Neural cell (in vitro differentiated cells): ENCODE results near the gene POLR3E. TPM values are rescaled to one million over a fixed set of nuclear protein-coding genes. Genes with fewer than 3 reads are reported as not detected.

Source experiments
- H2AFZ ChIP-seq: fragments of 200-600, 300-800 bp; sonication (generic), shearing (Covaris generic); 2 replicates; pipeline ENCODE4 v1.6.0; 2014; ENCODE audit warnings: low read depth, mild to moderate bottlenecking, antibody characterized with exemption, low read length, moderate library complexity
- H3F3A ChIP-seq: fragments of 200-600 bp; shearing (Covaris generic); 2 replicates; pipeline ENCODE4 v1.6.1; 2016; ENCODE audit warnings: mild to moderate bottlenecking, moderate library complexity, mixed read lengths, antibody characterized with exemption, low read length; ENCODE audit not compliant: insufficient read depth, poor library complexity, severe bottlenecking
- H3K27ac ChIP-seq: fragments of 200-600, 300-800 bp; sonication (generic), shearing (Covaris generic); 2 replicates; pipeline ENCODE4 v1.5.1; 2014; ENCODE audit warnings: mild to moderate bottlenecking, low read length, moderate library complexity
- H3K27me3 ChIP-seq: fragments of 300-800, 200-600 bp; sonication (generic), shearing (Covaris generic); 2 replicates; pipeline ENCODE4 v1.6.0; 2014; ENCODE audit warnings: mild to moderate bottlenecking, low read depth, low read length, moderate library complexity; ENCODE audit not compliant: insufficient read depth
- H3K36me3 ChIP-seq: fragments of 300-800, 200-600 bp; sonication (generic), shearing (Covaris generic); 2 replicates; pipeline ENCODE4 v1.5.1; 2014; ENCODE audit warnings: mild to moderate bottlenecking, antibody characterized with exemption, low read length, moderate library complexity; ENCODE audit not compliant: insufficient read depth
- H3K4me2 ChIP-seq: fragments of 300-800, 200-600 bp; sonication (generic), shearing (Covaris generic); 2 replicates; pipeline ENCODE4 v1.6.0; 2014; ENCODE audit warnings: mild to moderate bottlenecking, low read length
- H3K4me3 ChIP-seq: fragments of 300-800, 200-600 bp; sonication (generic), shearing (Covaris generic); 2 replicates; pipeline ENCODE4 v1.5.1; 2014; ENCODE audit warnings: mild to moderate bottlenecking, low read length, moderate library complexity
- H3K79me2 ChIP-seq: fragments of 200-600 bp; shearing (Covaris generic); replicated peaks from 2 replicates; pipeline ENCODE4 v1.6.0; 2014; ENCODE audit warnings: mild to moderate bottlenecking, low read length, moderate library complexity; ENCODE audit not compliant: insufficient read depth
- H3K9ac ChIP-seq: fragments of 300-800, 200-600 bp; sonication (generic), shearing (Covaris generic); 2 replicates; pipeline ENCODE4 v1.6.1; 2016; ENCODE audit warnings: mild to moderate bottlenecking, low read length, mixed read lengths
- H3K9me2 ChIP-seq: fragments of 200-600 bp; shearing (Covaris generic); 2 replicates; pipeline ENCODE4 v1.6.1; 2016; ENCODE audit warnings: mild to moderate bottlenecking, low read length, mixed read lengths; ENCODE audit not compliant: insufficient read depth
- H3K9me3 ChIP-seq: fragments of 200-600, 300-800 bp; sonication (generic), shearing (Covaris generic); 2 replicates; pipeline ENCODE4 v1.6.1; 2016; ENCODE audit warnings: mild to moderate bottlenecking, mixed run types, low read length, moderate library complexity, mixed read lengths
- H4K20me1 ChIP-seq: fragments of 200-600 bp; shearing (Covaris generic); 2 replicates; pipeline ENCODE4 v1.6.1; 2016; ENCODE audit warnings: mild to moderate bottlenecking, mixed run types; ENCODE audit not compliant: insufficient read depth
- TAF1 ChIP-seq: IDR thresholded peaks from 2 replicates; pipeline ENCODE4 v1.6.1; 2012; ENCODE audit warnings: low read depth
- polyA plus RNA-seq: library from polyadenylated mRNA; depleted of rRNA; stranded (reverse); fragments of >200 nt; gene quantifications from 2 replicates; pipeline ENCODE4 v1.2.3, GENCODE V29; 2014

Gene POLR3E
- polyA plus RNA-seq, 1 donor from 2014 or later, result 47.4 TPM

- H3K79me2 ChIP-seq, result no peaks in the 10 kb centered on the region
Measured at GRCh38 chr16:22383827-22384226, 86.6 kb downstream of the POLR3E start.

More at GRCh38 chr16:22383827-22384226, 86.6 kb downstream of the POLR3E start:
- no peak overlapping the region for H3K27ac ChIP-seq
- H3K4me2 ChIP-seq, result no peak overlapping the region
- H3K9me2 ChIP-seq, result no peaks in the 10 kb centered on the region
- TF ChIP-seq TAF1, result no peak
- no peak overlapping the region for H3K9ac ChIP-seq
- H2AFZ ChIP-seq, result no peak overlapping the region
- H3K9me3 ChIP-seq, result no peaks in the 10 kb centered on the region
- no peaks in the 10 kb centered on the region for H3K36me3 ChIP-seq
- H3K4me3 ChIP-seq, result no peak overlapping the region
- no peaks in the 10 kb centered on the region for H3K27me3 ChIP-seq
- H4K20me1 ChIP-seq, result no peaks in the 10 kb centered on the region
- no peaks in the 10 kb centered on the region for H3F3A ChIP-seq

Other genes with a start within 250 kb of the POLR3E start
- gene VWA3A, start 204.9 kb upstream of the POLR3E start, polyA plus RNA-seq, result 0.96 and 1.8 TPM in 2 replicates
- gene SDR42E2, start 134.9 kb upstream of the POLR3E start, polyA plus RNA-seq, result not detected in 2 replicates
- gene EEF2K, start 91.1 kb upstream of the POLR3E start, polyA plus RNA-seq, result 3.9 and 7.2 TPM in 2 replicates
- 15.8 and 17.8 TPM in 2 replicates for gene CDR2, start 77.2 kb downstream of the POLR3E start, polyA plus RNA-seq
- 20.4 and 22.0 TPM in 2 replicates for gene NPIPB5, start 213.5 kb downstream of the POLR3E start, polyA plus RNA-seq